ENCODE data around the gene SYNDIG1. TPM values are rescaled to one million over a fixed set of nuclear protein-coding genes. Genes with fewer than 3 reads are reported as not detected.

The SYNDIG1 gene
- total RNA-seq, 1 experiment from 2014 or later, result not detected

DNA sequence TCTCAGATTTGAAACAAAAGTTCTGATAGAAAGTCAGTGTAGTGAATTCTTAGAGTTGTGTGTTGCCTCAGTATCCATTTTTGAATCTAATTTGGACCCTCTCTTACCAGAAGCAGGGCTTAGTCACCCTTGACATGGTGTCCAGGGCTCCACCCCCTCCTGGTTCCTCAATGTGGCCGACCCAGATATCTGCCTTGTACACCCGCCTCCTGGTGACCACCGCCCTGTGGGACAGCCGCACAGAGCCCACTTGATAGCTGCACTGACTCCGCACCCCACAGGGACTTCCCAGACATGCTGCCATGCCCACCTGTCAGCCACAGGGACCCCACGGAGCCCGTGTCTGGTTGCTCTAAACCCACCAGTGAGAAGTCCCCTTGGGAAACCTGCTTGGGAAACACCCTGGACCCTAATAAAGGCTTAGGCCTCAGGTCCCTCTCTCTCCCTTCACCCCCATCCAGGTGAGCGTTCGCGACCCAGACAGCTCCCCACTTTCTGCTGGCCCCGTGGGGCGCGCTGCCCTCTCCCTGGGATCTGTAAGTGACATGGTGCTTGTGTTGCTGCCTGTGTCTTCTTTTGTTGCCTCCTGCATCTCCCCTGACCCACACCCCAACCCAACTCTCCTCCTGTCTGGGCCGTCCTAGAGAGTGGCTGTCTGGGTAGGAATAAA is 47.2 kb upstream of the SYNDIG1 start:
- CTCF ChIA-PET, result no interaction called here
- no peaks in the 10 kb centered on the region for H3K27me3 Mint-ChIP-seq (ENCODE audit: unreplicated experiment)
- intact Hi-C loops (cut with micrococcal nuclease; ENCODE audit: unreplicated experiment), result no loop called here
- no peaks in the 10 kb centered on the region for H3K36me3 Mint-ChIP-seq (ENCODE audit: insufficient read depth, unreplicated experiment)
- H3K9me3 Mint-ChIP-seq (ENCODE audit: low read depth, unreplicated experiment), result no peaks in the 10 kb centered on the region
- no peak overlapping the region for H3K27ac Mint-ChIP-seq (ENCODE audit: unreplicated experiment)
- no TSS peak for BruUV-seq (replicated peaks)
- no peak overlapping the region for H3K4me3 Mint-ChIP-seq (ENCODE audit: low read depth, unreplicated experiment)
- TF ChIP-seq, protein P1, sequence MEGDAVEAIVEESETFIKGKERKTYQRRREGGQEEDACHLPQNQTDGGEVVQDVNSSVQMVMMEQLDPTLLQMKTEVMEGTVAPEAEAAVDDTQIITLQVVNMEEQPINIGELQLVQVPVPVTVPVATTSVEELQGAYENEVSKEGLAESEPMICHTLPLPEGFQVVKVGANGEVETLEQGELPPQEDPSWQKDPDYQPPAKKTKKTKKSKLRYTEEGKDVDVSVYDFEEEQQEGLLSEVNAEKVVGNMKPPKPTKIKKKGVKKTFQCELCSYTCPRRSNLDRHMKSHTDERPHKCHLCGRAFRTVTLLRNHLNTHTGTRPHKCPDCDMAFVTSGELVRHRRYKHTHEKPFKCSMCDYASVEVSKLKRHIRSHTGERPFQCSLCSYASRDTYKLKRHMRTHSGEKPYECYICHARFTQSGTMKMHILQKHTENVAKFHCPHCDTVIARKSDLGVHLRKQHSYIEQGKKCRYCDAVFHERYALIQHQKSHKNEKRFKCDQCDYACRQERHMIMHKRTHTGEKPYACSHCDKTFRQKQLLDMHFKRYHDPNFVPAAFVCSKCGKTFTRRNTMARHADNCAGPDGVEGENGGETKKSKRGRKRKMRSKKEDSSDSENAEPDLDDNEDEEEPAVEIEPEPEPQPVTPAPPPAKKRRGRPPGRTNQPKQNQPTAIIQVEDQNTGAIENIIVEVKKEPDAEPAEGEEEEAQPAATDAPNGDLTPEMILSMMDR (IDR thresholded peaks at IDR 0.05; ENCODE audit: unreplicated experiment), result no peak
- DNase-seq, result no peak
- no peaks in the 10 kb centered on the region for H3K4me1 Mint-ChIP-seq (ENCODE audit: low read depth, unreplicated experiment)

DNA sequence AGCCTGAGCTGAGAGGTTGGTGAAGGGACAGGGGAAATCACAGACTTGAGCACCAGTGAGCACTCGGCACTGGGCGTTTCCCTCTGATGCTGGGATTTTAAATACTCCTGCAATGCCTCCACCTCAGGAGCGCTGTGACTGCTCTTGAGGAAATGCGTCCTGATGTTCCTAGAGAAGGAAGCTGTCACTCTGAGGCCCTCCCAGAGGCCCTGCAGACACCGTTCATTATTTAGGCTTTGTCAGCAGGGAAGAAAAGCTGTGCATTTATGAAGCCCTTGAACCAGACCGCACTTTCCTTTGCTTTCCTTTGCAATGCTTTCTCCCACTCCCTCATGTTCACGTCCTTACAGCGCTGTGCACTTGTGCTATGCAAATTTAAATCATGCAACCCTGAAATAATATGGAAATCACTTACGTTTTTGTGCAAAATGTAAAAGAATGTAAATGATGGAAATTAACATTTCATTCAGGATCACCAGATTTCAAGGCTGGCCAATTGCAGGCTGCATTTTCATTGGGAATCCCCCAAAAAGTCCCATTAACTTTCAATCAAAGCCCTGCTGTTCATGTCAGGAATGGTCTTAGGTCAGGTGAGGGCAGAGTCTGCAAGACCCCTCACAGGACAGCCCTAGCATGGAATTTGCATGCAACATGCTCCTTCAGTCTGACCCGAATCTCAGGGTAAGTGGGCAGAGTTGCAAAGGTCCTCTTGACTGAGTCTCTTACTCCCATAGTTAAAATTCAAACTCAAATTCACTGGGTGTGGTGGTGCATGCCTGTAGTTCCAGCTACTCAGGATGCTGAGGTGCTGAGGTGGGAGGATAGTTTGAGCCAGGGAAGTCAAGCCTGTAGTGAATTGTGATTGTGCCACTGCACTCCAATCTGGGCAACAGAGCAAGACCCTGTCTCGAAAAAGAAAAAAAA is 45.8 kb upstream of the SYNDIG1 start:
- Mint-ChIP-seq H3K36me3 (ENCODE audit: insufficient read depth, unreplicated experiment) (no peaks in the 10 kb centered on the region), H3K27me3 (ENCODE audit: unreplicated experiment) (no peaks in the 10 kb centered on the region), H3K4me1 (ENCODE audit: low read depth, unreplicated experiment) (no peaks in the 10 kb centered on the region), H3K27ac (ENCODE audit: unreplicated experiment) (no peak overlapping the region), H3K4me3 (ENCODE audit: low read depth, unreplicated experiment) (no peak overlapping the region), H3K9me3 (ENCODE audit: low read depth, unreplicated experiment) (no peaks in the 10 kb centered on the region)
- CTCF ChIA-PET, result no interaction called here
- intact Hi-C loops (cut with micrococcal nuclease; ENCODE audit: unreplicated experiment), result no loop called here
- DNase-seq, result no peak
- TF ChIP-seq, protein P1 (IDR thresholded peaks at IDR 0.05; ENCODE audit: unreplicated experiment), result no peak
- no TSS peak for BruUV-seq (replicated peaks)

DNA sequence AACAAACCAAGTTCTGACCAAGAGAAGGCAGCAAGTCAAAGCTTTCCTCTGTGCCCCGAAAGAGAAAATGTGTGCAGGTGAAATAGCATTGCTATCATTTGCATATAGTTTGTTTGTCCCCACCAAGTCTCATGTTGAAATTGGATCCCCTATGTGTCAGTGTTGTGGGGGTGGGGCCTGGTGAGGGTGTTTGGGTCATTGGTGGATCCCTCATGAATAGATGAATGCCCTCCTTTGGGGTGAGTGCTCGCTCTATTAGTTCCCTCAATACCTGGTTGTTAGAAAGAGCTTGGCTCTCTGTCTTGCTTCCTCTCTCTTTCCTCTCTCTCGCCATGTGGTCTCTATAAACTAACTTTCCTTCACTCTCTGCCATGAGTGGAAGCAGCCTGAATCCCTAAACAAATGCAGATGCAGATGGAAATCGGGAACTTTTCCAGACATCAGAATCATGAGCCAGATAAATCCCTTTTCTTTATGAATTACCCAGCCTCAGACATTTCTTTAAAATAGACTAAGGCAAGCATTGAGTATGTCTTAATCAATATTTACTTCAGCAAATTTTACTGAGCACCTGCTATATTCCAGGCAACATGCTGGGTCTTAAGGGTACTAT is 43.8 kb upstream of the SYNDIG1 start:
- intact Hi-C loops (cut with micrococcal nuclease; ENCODE audit: unreplicated experiment), result no loop called here
- no TSS peak for BruUV-seq (replicated peaks)
- CTCF ChIA-PET, result no interaction called here

More for the DNA sequence above, 43.8 kb upstream of the SYNDIG1 start:
- no peaks in the 10 kb centered on the region for H3K27me3 Mint-ChIP-seq (ENCODE audit: unreplicated experiment)
- no peaks in the 10 kb centered on the region for H3K9me3 Mint-ChIP-seq (ENCODE audit: low read depth, unreplicated experiment)
- TF ChIP-seq, protein P1 (IDR thresholded peaks at IDR 0.05; ENCODE audit: unreplicated experiment), result no peak
- DNase-seq, result no peak
- no peak overlapping the region for H3K27ac Mint-ChIP-seq (ENCODE audit: unreplicated experiment)
- H3K4me3 Mint-ChIP-seq (ENCODE audit: low read depth, unreplicated experiment), result no peak overlapping the region
- H3K4me1 Mint-ChIP-seq (ENCODE audit: low read depth, unreplicated experiment), result no peaks in the 10 kb centered on the region
- no peaks in the 10 kb centered on the region for H3K36me3 Mint-ChIP-seq (ENCODE audit: insufficient read depth, unreplicated experiment)
